ENCODE data around the gene SCIMP.
A peak's percentile ranks its signal among the peaks of the same experiment; 100 is the strongest.
"Not testable (repeated sequence)": the region's sequence is repeated elsewhere in the genome, so short reads cannot be mapped to it uniquely, and the experiment has no call there.

Gene SCIMP

GRCh38 chr17:5183410-5183793 is 51.3 kb downstream of the SCIMP start:
- CTCF ChIA-PET = interaction anchor here (1.2 kb wide), 2 partner anchors 14 to 75 kb away, joined by 3 read pairs; no protein-coding TSS in a partner anchor
- no peak for DNase-seq (ENCODE audit: extremely low spot score)
- POLR2A ChIA-PET = no interaction called here
- no peak for TF ChIP-seq CTCF (IDR thresholded peaks at IDR 0.05; ENCODE audit: control extremely low read depth, extremely low read depth, low read depth, missing control alignments)

GRCh38 chr17:5182597-5183409 is 51.9 kb downstream of the SCIMP start:
- ChIA-PET CTCF (interaction anchor here (1.2 kb wide), 2 partner anchors 14 to 74 kb away, joined by 3 read pairs; no protein-coding TSS in a partner anchor), POLR2A (no interaction called here)
- no peak for DNase-seq (ENCODE audit: extremely low spot score)
- TF ChIP-seq CTCF (IDR thresholded peaks at IDR 0.05; ENCODE audit: control extremely low read depth, extremely low read depth, low read depth, missing control alignments) = no peak

- no peak for DNase-seq (ENCODE audit: extremely low spot score)
- ChIA-PET CTCF (interaction anchor here (1.6 to 2.0 kb wide), 2 partner anchors 10 to 11 kb away, joined by 3 to 10 read pairs; partner anchors contain the start of gene ZNF594), POLR2A (no interaction called here)
- TF ChIP-seq CTCF (IDR thresholded peaks at IDR 0.05; ENCODE audit: control extremely low read depth, extremely low read depth, low read depth, missing control alignments) = no peak
These were observed 53.0 kb downstream of the SCIMP start for GRCh38 chr17:5181509-5182305.

GRCh38 chr17:5179003-5179402 is 55.7 kb downstream of the SCIMP start:
- TF ChIP-seq CTCF (IDR thresholded peaks at IDR 0.05; ENCODE audit: control extremely low read depth, extremely low read depth, low read depth, missing control alignments) = no peak
- DNase-seq (ENCODE audit: extremely low spot score) = no peak
- POLR2A ChIA-PET = no interaction called here
- CTCF ChIA-PET = no interaction called here

- DNase-seq (ENCODE audit: extremely low spot score); CTCF ChIA-PET; POLR2A ChIA-PET: not testable (repeated sequence)
These were observed 59.6 kb downstream of the SCIMP start for GRCh38 chr17:5175027-5175426.

GRCh38 chr17:5165791-5166564 is 68.7 kb downstream of the SCIMP start:
- CTCF ChIA-PET; DNase-seq (ENCODE audit: extremely low spot score): not testable (repeated sequence)
- POLR2A ChIA-PET = interaction anchor here (0.6 kb wide), 1 partner anchor 34 kb away, joined by 3 read pairs; no protein-coding TSS in a partner anchor
- peak; percentile 2 for TF ChIP-seq CTCF (IDR thresholded peaks at IDR 0.05; ENCODE audit: control extremely low read depth, extremely low read depth, low read depth, missing control alignments)
